GM18858 (cell line): ENCODE data around the gene L3MBTL4.

Experiments
- ATAC-seq: cut with Tn5 transposase; IDR thresholded peaks from one replicate; pipeline ENCODE4 v1.9.1; 2021; ENCODE audit not compliant: unreplicated experiment

L3MBTL4 gene

DNA sequence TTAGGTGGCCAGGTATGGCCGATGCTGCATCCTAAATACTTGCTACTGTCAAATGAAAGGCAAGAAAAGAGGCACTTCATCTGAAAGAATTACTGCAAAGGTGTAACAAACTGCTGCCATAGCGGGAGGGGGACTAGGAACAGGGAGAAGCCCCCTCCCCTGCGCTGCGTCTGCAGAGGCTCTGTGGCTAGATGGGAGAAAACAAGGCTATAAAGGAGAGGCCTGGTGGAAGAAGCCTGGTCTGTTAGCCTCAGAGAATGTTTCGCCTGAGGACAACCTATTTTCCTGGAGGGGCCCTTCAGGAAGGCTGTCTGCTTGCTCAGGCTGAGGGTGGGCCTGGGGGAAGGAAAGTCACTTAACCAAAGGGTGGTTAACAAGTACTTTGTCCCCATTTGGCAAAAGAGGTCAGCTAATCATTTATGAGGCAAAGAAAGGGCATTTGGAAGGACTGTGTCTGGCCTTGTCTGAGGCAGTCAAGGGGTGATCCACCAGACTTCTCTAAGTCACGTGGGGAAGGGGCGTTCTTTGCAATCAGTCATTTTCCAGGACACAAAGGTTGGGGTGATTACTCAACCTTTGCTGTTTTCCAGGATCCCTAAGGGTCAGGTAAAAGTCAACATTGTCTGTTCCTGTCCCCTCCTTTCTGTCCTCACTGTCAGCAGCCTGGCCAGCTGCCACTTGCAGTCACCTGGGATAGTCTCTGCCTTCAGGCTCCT lies 416.4 kb downstream of the L3MBTL4 start:
- peak; percentile 27 for ATAC-seq

DNA sequence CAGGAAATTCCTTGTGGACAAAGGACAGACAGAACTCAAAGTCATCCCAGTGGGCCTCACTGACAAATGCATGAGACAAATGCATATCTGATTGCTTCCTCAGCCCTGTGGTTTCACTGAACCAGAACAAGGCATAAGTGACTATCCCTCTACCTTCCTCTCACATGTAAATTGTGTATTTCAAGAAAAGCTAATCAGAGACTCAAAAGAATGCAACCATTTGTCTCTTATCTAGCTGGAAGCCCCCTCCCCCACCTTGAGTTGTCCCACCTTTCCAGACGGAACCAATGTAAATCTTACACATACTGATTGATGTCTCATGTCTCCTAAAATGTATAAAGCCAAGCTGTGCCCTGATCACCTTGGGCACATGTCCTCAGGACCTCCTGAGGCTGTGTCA lies 417.4 kb downstream of the L3MBTL4 start:
- ATAC-seq, result no peak

DNA sequence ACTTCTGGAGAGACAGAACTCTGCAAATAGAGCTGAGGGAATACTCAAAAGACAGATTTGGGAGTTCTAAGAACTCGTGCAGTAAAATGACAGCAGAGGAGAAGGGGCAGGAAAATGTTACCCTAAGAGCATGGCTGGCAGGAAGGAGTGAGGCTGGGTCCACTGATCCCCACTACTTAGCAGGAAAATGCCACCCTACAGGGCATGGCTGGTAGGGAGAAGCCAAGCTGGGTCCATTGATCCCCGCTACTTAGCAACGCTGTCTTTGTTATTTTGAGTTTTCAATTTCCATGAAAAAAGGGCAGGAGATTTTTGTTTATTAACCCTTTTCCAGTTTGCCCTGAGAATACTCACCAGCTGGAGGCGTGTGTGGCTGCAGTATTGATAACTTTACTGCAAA lies 419.1 kb downstream of the L3MBTL4 start:
- ATAC-seq, result no peak

DNA sequence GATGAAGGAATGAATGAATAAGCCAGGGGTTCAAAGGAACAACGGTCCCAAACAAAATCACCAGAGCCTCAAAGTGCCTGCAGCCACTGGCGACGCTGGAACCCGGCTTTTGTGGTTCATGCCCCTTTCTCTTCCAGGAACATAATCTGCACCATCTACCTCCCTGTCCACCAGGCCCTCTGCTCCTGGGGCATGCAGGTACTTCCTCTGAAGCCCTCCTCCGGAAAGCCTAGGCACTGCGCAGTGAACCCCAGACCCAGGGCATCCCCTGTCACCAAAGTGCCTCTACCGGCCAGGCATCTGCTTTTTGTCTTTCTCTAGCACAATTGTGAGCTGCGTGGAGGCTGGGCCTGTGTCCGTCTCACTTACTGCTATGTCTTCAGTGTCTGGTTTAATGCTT lies 420.8 kb downstream of the L3MBTL4 start:
- ATAC-seq, result no peak

DNA sequence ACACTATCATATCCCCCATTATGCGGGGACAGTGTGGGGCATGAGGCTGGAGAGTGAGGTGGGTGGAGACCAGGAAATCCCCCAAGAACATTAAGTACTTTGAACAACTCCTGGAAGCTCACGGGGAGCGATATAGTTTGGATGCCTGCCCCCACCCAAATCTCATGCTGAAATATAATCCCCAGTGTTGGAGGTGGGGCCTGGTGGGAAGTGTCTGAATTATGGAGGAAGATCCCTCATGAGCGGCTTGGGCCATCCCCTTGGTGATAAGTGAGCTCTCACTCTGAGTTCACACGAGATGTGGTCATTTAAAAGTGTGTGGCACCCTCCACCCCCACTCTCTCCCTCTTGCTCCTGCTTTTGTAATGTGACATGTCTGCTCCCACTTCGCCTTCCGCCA lies 422.3 kb downstream of the L3MBTL4 start:
- no peak for ATAC-seq

DNA sequence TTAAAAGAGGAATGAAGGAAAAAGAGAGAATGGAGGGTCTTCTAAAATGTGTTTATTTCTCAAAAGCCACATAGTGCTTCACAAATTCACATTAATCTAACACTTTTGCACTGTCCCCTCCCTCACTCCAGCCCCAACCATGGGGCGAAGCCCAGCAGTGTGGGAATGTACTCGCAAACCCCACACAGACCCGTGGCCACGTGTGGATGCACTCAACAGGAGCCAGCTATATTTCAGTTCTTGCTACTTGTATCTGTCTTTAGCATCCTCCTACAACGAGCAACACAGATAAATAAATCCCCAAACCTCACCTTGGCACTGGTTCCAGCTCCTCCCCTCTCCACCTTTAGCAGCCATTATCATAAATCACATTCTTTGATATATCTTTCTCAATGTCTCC lies 427.5 kb downstream of the L3MBTL4 start:
- no peak for ATAC-seq

DNA sequence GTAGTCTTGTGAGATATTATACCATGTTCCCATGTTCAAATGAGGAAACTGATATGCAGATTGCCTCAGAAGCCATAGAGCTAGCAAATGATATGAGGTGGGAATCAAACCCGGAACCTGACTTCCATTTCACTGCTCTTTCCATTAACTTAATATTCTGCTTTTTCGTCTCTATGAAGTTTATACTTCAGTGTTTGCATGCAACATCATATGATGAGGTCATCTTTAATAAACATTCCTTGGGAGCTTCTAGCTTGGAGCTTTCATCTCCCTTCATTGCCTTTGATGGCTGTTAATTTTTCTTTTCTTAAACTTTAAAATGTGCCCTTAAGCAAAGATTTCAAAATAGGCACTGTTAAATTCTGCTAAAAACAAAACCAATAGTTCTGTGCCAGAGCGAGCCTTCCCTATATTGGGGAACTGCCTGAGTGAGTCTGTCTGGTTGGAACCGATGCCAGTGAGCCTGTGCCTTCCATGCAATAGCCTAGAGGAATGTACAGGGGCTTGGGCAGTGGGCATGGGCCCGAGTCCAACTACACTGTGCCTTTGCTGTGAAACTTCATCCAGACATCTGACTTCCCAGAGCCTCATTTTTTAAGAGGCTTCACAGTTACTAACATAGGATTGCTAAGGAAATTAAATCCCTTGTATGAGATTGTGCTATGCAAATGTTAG lies 428.3 kb downstream of the L3MBTL4 start:
- ATAC-seq, result no peak

DNA sequence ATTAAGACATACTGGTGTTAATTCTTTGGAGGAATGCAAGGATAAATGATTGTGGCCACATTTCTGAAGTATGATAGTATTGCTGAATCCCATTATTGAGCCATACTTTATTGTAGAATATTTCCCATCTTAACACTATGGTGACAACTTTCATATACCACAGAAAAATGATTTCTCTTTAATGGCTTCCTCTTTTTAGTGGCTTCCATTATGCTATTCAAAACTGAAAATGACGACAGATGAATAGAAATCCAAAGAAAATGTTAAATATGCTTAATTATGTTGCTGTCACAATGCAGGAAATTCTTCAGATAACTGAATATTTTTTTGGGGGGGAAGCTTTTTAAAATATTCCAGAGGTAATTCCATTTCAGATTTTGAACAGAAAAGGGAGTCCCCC lies 430.5 kb downstream of the L3MBTL4 start:
- no peak for ATAC-seq

DNA sequence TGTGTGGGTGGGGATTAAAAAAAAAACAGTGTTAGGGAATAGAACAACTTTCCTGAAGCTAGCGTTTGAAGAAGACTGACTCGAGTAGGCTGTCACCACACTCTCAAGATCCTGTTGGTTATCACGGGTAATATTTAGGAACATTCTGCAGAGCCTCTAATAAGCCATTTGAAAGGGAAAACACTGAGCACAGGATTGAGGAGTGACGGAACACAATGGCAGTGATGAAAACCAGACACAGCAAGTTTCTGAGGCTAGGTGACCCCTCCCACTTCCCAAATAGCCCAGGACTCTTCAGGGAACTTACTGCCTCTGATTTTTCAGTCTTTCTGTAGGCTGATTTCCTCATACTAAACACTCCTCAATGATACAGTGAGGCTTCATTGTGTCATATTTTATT lies 431.2 kb downstream of the L3MBTL4 start:
- no peak for ATAC-seq

DNA sequence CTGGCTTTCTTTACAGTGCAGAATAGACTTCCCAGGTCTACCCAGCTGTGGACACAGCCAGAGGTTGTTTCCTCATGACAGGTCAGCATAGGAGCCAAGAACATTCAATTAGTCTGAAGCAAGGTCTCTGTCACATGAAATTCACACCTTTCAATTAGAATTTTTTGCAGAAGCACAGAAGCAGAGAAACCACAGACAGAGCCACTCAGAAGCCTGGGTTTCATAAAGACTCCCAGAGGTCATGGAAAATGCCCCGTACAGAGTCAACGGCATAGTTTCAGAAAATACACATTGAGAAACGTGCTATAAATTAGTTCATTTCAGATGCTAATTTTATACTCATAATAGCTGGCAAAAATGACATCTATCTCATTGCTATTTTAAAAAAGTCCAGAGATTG lies 432.4 kb downstream of the L3MBTL4 start:
- ATAC-seq, result peak; percentile 57

DNA sequence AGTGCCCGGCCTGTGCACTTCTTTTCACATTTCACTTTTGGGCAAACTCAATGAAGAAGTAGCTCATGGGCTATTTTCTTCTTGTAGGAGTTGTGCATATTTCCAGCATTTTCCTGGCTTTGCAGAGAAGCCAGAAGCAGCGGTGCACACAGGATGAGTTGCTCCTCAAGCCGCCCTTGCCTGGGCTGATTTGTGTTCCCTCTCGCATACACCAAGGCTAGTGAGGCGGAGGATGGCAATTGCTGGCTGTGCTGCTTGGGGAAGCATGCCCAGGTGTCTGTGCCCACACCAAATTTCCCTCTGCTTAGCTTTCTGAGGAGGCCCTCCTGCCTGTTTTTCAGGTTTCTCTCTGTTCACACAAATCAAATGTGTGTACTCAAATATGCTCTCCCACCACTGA lies 434.0 kb downstream of the L3MBTL4 start:
- ATAC-seq, result no peak

DNA sequence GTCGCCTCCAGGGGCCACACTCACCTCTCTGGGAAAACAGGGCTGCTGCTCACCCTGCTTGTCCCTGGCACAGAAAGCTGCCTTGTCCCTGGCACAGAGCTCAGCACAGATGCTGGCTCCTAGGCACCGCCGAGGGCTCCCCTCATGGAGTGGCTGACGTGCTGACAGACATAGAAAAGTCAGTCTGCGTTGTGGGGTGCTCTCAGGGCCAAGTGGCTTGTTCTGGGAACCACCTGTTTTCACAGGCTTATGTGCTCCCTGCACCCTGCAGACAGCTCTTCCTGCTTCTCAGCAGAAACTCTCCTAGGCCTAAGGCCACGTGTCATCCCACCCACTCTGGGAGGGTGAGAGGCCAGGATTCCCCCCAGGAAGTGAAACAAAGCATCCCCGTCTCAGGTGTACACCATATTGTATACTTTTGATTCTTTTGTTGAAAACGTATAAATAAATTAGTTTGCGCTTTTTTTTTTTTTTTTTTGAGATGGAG lies 434.7 kb downstream of the L3MBTL4 start:
- peak; percentile 72 for ATAC-seq

DNA sequence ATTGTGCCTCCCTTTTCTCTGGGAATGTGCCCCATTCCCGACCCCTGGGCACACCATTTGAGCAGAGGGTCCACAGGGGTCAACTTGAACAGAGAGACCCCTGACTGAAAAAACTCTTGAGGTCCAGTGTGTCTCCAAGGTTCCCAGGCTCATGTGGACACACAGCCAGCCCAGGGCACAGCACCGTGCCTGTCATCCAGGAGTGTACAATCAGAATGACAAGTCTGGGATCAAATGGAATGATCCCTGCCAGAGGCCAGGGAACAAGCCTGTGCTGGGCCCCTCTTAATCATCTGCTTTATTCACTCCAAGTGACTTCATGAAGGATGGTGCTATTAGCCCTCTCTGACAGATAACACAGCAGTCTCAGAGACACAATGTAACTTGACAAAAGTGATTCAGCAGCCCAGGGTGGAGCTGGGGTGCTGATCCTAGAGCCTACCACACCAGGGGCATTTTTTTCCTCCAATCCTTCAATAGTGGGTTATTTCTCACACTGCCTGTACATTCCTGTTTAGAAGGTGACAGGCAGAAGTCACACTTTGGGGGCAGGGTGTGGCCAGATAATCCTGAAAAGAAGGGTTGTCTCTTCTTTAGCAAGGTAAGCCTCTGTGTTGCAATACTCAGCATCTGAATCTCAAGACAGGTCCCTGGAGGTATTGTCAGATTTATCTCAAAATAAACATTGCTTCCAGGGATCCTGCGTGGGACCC lies 435.4 kb downstream of the L3MBTL4 start:
- ATAC-seq, result no peak

DNA sequence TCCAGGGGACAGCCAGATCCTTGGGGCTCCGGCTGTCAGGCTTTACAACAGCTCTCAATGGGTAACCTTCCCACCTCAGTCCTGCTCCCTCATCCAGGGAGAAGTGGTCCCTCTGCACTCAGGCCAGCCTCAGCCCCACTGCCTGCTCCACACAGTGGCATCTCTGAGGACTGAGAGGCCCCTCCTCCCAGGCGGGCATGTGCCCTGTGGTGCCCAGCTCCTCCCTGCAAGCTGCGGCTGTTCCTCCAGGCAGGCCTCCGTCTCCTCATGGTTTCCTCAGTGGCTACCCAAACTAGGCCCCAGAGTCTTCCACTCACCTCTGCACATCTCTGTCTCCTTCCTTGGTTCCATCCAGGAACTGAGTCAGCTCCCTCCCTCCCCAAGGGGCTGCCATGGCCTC lies 437.7 kb downstream of the L3MBTL4 start:
- no peak for ATAC-seq

DNA sequence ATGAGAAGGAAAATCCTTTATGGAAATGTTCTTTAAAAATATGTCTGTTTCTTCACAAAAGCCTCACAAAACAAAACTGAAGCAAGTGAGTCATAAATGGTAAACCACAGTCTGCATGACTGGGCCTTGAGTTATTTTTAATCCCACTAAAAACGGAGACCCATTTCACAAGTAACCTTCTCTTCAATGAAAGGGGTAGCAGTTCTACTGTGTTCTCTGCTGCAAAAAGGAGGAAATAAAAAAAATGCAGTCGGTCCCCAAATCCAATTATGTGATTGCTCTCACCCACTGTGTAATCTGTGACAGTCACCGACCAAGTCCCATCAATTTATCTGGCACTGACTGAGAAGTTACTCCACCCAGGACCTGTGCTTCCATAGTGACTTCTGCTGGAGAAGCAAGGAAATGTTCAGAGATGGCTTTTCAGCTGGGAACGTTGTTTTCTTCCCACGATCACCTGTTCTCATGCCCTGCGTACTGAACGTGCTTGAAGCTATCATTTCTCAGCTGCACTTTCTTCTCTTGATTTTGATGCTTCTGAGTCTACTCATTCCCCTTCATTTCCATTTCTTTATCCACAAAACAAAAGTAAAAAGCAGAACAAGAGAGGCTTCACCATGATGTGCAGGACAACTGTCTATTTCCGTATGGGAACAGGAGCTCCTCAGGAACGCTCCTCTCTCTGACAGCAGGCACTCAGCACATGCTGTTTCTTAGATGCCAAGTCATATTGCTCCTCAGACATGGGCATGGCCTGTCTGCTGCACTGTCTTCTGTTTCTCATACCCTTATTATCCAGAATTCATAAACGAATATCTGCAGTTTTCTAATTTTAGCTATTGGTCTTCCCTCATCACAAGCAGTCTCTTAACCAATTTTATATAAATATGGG lies 439.4 kb downstream of the L3MBTL4 start:
- ATAC-seq, result peak; percentile 59

DNA sequence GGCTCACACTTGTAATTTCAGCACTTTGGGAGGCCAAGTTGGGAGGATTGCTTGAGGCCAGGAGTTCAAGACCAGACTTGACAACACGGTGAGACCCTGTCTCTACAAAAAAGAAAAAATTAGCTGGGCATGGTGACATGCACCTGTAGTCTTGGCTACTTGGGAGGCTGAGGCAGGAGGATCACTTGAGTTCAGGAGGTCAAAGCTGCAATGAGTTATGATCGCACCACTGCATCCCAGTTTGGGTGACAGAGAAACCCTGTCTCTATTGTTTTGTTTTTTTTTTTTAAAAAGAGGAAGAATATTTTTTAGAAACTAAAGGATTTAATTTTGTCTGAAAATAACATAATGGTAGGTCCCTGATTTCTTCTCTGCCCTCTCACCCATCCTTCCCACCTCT lies 440.0 kb downstream of the L3MBTL4 start:
- ATAC-seq, result peak; percentile 3

DNA sequence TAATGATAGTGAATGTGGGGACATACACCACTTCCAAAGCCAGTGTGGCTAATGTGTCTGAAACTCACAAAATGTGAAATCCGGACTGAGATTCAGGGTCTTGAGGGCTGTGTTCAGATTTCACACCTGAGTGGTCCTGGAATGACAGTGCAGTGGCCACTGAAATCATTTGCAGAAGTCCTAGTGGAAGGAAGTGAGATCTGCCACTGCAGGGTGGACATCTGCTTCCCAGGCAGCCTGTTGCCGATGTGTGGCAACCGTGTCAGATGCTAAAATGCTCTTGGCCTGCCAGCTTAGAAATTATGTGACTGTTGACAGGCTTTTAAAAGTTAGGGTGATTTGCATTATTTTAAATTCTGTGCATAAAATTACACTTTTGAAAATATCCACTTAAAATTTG lies 441.6 kb downstream of the L3MBTL4 start:
- ATAC-seq, result no peak

DNA sequence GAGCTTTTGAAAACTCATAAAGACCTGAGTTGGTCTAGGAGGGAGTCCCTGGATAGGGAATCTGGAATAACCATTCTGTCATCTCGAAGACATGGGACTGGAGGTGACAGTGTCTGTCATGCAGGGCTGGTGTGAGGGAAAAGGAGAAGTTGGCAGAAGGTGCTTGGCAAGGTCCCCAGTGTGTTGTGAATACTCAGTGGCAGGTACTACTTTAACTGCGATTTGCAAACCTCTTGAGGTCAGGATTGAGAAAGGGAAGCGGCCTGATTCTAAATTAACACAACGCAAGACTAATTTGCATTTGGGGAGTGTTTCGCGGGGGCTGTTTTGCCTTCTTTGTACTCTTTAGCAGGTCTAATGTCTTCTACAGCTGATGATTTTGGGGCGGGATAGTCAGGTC lies 442.4 kb downstream of the L3MBTL4 start:
- peak; percentile 38 for ATAC-seq

DNA sequence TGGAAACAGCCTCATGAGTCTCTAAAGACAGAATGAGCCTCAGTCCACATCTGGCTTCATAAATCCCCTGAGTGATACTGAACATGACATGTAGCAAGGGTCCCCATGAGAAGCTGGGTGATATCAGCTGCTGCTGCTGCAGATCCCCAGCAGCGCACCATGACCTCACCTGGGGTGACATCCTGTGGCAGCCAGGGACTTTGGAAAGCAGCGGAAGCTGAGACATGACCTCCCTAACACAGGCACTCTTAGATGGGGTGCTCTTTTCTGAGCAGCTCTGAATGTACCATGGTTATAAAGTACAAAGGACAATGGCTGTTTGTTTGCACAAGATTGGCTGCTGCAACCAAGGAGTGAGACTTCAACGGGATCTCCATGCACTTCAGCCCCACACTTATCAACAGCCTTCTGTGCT lies 444.7 kb downstream of the L3MBTL4 start:
- no peak for ATAC-seq

DNA sequence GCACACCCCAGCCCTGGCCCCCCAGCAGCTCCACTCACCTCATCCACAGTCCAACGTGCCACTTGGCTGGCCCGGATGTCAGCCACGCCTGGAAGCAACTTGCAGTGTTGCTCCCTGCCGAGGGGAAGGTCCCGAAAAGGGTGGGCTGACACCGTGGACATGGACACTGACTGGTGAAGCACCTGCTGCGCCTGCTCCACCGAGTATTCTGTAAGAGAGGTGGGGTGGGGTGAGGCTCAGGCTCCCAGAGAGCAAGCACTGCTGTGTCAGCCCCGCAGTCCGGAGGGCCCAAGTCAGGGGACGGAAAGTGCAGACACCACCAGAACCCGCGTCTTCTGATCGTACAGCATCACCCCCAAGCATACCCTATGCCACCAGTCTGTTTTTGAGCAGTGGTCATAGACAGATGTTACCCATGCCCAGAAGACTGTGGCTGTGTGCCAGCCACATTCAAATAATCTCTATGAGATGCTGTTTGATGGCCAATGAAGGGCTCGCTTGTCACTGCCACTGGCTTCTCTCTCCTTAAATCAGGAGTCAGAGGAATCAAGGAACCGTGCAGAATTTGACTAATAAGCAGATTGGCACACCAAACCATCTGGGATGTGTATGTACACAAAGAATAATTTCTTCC lies 445.2 kb downstream of the L3MBTL4 start:
- no peak for ATAC-seq

DNA sequence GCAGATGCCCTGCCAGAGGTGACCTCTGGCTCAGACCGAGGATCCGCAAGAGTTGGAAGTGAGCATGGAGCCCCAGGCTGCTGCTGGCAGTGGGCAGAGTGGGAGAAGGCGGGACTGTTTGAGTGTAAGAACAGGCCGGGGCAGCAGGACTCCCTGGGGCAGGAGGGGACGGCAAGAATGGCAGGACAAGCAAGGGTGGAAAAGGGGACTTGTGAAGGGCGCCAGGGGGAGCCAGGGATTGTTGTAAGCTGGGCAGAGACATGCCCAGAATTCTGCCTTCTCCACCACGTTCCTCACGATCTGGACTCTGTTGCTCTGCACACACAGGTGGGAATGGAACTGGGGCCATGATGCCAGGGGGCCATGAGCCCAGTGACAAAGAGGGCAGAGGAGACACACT lies 447.0 kb downstream of the L3MBTL4 start:
- ATAC-seq, result no peak
